NCI-H2196 (cell line): ENCODE results near the gene MT1F.
"Not testable (repeated sequence)": the region's sequence is repeated elsewhere in the genome, so short reads cannot be mapped to it uniquely, and the experiment has no call there.

Source experiments
- DNase-seq: peaks from one replicate; lab custom pipeline; 2025; ENCODE audit not compliant: unreplicated experiment; lab: John Stamatoyannopoulos, UW

MT1F gene

DNA sequence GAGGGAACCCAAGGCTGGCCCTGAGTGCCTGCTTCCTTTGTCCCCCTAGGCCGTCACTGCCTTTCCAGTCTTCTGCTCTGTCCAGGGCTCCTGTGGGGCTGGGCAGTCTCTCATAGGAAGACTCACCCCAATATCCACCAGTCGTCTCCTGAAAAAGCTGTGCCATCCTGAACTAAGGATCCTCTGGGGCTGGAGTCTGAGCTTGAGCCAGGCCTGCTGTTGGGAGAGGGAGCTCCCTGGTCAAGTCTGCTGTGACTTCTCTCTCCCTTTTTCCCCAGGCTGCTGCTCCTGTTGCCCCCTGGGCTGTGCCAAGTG is 12.8 kb downstream of the MT1F start:
- DNase-seq: no peak

GRCh38 chr16:56671691-56672090 is 13.9 kb downstream of the MT1F start:
- not testable (repeated sequence) for DNase-seq

DNA sequence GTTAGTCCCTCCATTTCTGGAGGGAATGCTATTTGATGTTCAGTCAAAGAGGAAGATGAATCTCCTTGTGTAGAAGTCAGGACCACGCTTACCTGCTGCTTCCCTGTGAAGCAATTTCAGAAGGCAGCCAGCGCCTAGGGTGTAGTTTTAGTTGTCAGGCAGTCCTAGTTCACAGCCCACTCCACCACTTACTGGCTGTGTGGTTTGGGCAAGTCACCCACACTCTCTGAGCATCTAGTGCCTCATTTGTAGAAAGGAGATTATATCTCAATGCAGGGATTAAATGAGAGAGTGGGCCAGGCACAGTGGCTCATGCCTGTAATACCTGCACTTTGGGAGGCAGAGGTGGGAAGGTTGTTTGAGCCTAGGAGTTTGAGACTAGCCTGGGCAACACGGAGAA is 14.4 kb downstream of the MT1F start:
- not testable (repeated sequence) for DNase-seq

DNA sequence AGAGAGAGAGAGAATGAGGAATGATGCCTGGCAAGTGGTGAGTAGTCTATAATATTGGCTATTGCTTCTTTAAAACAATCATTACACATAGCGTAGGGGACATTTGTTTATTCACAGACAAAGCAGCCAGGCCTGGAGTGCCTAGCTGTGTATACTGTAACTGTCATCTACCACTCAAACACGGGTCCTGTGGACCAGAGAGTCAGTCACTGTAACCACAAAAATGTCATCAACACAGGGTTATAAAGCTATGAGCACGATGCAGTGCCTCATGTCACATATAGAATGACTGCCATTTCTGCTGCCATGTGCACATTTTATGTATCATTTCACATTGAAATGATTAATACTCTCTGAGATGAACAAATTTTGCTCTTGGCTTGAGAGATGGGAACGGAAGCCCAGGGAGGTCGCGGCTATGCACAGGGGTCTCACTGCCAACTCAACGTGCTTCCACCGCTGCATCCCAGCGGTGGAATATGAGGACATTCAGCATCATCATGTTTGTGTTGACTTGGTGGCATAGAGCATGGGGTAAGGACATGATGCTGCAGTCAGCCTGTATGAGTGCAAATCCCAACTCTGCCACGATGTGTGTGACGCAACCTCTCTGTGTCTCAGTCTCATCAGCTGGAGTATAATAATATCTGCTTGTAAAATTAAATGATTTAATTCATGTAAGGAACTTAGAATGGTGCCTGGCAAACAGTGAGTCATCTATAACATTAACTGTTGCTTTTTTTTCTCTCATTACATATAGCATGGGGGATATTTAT is 15.2 kb downstream of the MT1F start:
- DNase-seq: no peak

GRCh38 chr16:56673921-56674320 is 16.2 kb downstream of the MT1F start:
- no peak for DNase-seq

GRCh38 chr16:56674570-56674969 is 16.8 kb downstream of the MT1F start:
- not testable (repeated sequence) for DNase-seq

GRCh38 chr16:56675685-56676210 is 18.0 kb downstream of the MT1F start:
- DNase-seq: no peak

DNA sequence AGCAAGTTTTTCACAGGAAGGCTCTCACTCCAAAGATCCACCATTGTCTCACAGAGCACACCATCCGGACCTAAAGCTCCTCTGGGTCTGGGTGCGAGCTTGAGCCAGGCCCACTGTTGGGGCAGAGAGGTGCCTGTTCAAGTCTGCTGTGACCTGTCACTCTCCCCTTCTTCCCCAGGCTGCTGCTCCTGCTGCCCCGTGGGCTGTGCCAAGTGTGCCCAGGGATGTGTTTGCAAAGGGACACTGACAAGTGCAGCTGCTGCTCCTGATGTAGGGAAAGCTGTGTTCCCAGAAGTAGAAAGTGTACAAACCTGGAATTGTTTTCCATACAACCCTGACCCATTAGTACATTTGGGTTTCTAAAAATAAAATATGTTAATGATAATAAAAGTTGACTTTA is 19.7 kb downstream of the MT1F start:
- no peak for DNase-seq

DNA sequence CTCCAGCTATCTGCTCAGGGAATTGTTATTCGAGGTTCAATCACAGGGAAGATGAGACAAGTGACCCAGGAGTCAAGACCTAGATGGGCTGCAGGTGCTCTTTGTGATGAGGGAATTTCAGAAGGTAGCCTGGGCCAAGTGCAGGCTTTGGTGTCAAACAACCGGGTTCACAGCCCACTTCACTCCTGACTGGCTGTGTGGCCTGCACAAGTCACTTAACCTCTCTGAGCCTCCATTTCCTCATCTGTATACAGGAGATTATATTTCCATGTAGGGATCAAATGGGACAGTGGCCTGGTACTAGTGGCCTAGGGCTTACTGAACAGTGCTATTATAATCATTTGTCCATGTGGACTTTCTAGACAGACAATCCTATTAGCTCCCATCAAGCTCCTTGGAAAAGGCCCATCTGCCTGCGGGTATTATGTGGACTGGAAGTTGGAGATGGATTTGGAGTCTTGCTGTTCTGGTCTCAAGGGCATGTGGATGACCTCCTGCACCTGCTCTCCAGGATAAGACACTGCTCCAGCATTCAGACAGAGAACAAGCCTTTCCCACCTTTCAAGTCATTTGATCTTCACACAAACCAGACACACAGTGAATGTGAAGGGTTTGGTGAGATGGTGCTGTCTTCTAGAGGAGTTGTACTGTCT is 21.4 kb downstream of the MT1F start:
- no peak for DNase-seq

- DNase-seq: no peak
Measured at GRCh38 chr16:56679818-56680217, 22.1 kb downstream of the MT1F start.

- DNase-seq: peak; percentile 69
Measured at GRCh38 chr16:56681939-56682702, 24.4 kb downstream of the MT1F start, which contains the start of gene MT1X. MT1X (plus strand) TSS chr16:56682470; CDS start chr16:56682541, 71 bp downstream.

- no peak for DNase-seq
Measured at GRCh38 chr16:56682703-56683397, 25.1 kb downstream of the MT1F start.

GRCh38 chr16:56683424-56684172 is 25.8 kb downstream of the MT1F start:
- DNase-seq: no peak

- no peak for DNase-seq
Measured at GRCh38 chr16:56684256-56684925, 26.6 kb downstream of the MT1F start.

DNA sequence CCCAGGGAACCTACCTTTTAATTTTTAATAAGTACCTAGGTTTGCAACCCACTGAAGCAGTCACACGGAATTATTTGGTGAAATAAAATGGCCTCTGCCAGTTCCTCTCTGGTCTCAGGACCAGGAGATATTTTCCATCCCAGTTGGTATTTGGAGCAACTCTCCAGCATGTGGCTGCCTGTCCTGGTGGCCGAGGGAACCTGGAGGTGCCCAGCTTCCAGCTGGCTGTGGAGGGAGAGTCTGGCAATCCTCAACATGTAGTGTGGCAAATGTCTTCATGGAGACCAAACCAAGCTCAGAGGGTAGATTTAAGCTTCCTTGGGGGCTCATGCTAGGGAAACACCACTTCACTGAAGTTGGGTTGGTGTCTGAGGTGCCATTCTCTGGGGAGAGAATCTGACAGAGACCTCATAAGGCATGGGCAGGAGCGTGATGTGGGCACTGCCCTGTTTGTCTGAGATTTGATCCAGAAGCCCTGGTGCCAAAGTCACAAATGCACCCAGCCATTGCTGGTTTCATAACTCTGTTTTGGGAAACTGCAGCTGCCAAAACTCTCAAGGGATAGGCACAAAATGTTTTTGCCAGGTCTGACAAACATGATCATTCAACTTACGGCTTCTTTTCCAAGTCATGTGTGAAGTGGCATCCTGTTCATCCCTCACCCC is 27.3 kb downstream of the MT1F start:
- no peak for DNase-seq

- no peak for DNase-seq
Measured at GRCh38 chr16:56686758-56687157, 29.0 kb downstream of the MT1F start.

DNA sequence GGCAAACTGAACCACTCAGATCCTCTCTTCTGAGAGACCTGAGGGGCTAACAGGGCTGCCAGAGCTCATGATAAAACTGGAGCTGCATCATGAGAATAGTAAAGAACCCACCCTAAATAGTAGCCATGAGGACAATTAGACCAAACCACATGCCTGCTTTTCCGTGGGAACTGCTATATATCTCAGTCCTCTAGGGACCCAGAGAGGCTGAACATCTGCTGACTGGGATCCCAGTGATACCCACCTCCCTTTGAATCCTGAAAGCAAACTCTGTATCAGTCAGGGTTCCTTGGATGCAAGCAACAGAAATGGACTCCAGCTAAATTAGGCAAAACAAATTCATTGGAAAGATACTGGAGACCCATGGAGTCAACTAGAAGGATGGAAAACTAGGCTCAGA is 31.0 kb downstream of the MT1F start:
- no peak for DNase-seq

DNA sequence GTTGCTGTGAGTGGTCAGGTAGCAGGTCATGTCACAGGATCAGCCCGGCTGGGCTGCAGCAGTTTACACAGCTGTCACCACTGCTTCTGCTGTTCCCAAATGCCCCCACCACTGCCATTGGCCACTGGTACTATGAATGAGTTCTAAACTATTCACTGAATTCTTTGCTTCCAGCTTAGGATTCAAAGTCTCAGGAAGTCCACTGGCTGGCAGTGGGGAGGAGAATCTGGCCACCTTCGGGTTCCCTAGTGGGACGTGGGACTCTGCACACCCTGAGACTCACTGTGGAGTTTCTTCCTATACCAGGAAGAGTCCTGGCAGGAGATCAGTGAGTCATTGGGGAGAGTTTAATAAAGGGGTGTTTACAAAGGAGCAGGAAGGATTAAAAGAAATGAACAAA is 31.4 kb downstream of the MT1F start:
- DNase-seq: no peak

DNA sequence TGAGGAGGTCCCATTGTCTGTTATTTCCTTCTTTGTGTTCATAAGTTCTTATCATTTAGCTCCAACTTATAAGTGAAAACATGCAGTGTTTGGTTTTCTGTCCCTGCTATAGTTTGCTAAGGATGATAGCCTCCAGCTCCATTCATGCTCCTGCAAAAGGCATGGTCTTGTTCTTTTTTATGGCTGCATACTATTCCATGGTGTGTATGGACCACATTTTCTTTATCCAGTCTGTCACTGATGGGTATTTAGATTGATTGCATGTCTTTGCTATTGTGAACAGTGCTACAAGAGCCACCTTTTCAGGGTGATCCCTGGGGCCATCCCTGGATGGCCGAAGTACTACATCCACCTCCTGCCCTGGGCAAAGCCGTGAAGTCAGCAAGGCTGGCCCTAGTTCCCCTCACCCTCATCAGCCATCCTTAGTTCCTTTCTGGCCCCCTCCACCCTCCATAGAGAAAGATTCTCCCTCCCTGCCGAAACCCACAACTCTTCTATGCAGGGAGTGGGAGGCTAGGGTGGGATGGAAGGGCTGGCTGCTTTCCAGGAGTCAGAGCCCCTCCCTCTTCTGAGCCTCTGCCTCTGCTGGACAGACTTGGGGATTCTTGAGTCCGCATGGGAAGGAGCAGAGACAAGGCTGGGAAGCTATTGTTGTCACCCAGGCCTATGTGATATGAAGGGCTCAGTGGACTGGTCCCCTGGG is 32.8 kb downstream of the MT1F start:
- no peak for DNase-seq
